Measurements from ENCODE around the gene DHRS9.

DNA sequence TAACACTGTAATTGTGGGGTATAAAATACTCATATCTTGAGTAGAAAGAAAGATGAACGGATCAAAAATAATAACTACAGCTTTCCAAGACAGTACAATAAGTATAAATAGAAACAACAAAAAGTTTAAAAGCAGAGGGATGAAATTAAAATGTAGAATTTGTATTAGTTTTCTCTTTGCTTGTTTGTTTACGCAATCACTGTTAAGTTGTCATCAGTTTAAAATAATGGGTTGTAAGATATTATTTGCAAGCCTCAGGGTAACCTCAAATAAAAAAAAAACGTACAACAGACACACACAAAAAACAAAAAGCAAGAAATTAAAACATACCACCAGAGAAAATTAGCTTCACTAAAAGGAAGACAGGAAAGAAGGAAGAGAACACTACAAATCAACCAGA lies 20.2 kb upstream of the DHRS9 start:
- TF ChIP-seq, protein P1, sequence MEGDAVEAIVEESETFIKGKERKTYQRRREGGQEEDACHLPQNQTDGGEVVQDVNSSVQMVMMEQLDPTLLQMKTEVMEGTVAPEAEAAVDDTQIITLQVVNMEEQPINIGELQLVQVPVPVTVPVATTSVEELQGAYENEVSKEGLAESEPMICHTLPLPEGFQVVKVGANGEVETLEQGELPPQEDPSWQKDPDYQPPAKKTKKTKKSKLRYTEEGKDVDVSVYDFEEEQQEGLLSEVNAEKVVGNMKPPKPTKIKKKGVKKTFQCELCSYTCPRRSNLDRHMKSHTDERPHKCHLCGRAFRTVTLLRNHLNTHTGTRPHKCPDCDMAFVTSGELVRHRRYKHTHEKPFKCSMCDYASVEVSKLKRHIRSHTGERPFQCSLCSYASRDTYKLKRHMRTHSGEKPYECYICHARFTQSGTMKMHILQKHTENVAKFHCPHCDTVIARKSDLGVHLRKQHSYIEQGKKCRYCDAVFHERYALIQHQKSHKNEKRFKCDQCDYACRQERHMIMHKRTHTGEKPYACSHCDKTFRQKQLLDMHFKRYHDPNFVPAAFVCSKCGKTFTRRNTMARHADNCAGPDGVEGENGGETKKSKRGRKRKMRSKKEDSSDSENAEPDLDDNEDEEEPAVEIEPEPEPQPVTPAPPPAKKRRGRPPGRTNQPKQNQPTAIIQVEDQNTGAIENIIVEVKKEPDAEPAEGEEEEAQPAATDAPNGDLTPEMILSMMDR (IDR thresholded peaks at IDR 0.05), result no peak
- no peak for TF ChIP-seq POLR2A (IDR thresholded peaks at IDR 0.05)
